ENCODE results near the gene MAG. TPM values are rescaled to one million over a fixed set of nuclear protein-coding genes. Genes with fewer than 3 reads are reported as not detected.

Gene MAG
- total RNA-seq, 2 donors from 2014 or later, result not detected

GRCh38 chr19:35310331-35310730 lies 18.4 kb downstream of the MAG start:
- peaks cover 0 to 7% of the 10 kb centered on the region in 2 donors for H3K4me1 ChIP-seq
- H3K27ac ChIP-seq, result no peak overlapping the region
- no peaks in the 10 kb centered on the region for H3K27me3 ChIP-seq
- no peaks in the 10 kb centered on the region for H3K36me3 ChIP-seq
- TF ChIP-seq CTCF (IDR thresholded peaks at IDR 0.05), result no peak
- H3K9me3 ChIP-seq, result no peaks in the 10 kb centered on the region
- no peak for DNase-seq (ENCODE audit: low spot score)
- H3K4me3 ChIP-seq, result no peak overlapping the region

GRCh38 chr19:35310811-35311465 lies 19.0 kb downstream of the MAG start:
- no peaks in the 10 kb centered on the region for H3K27me3 ChIP-seq
- no peak overlapping the region for H3K27ac ChIP-seq
- no peaks in the 10 kb centered on the region for H3K9me3 ChIP-seq
- TF ChIP-seq CTCF (IDR thresholded peaks at IDR 0.05), result no peak
- H3K4me3 ChIP-seq, result no peak overlapping the region
- peaks cover 0 to 7% of the 10 kb centered on the region in 2 donors for H3K4me1 ChIP-seq
- H3K36me3 ChIP-seq, result no peaks in the 10 kb centered on the region
- DNase-seq (ENCODE audit: low spot score), result no peak

- no peaks in the 10 kb centered on the region for H3K36me3 ChIP-seq
- TF ChIP-seq CTCF (IDR thresholded peaks at IDR 0.05), result no peak
- H3K4me3 ChIP-seq, result no peak overlapping the region
- no peak for DNase-seq (ENCODE audit: low spot score)
- no peaks in the 10 kb centered on the region for H3K9me3 ChIP-seq
- H3K27me3 ChIP-seq, result no peaks in the 10 kb centered on the region
- H3K4me1 ChIP-seq, result peaks cover 0 to 7% of the 10 kb centered on the region in 2 donors
- H3K27ac ChIP-seq, result no peak overlapping the region
These were observed 20.1 kb downstream of the MAG start for GRCh38 chr19:35311901-35312665.

- DNase-seq (ENCODE audit: low spot score), result no peak
- no peaks in the 10 kb centered on the region for H3K27me3 ChIP-seq
- TF ChIP-seq CTCF (IDR thresholded peaks at IDR 0.05), result no peak
- no peaks in the 10 kb centered on the region for H3K9me3 ChIP-seq
- peaks cover 0 to 7% of the 10 kb centered on the region in 2 donors for H3K4me1 ChIP-seq
- no peak overlapping the region for H3K27ac ChIP-seq
- H3K4me3 ChIP-seq, result no peak overlapping the region
- no peaks in the 10 kb centered on the region for H3K36me3 ChIP-seq
These were observed 21.6 kb downstream of the MAG start for GRCh38 chr19:35313587-35313986.

DNA sequence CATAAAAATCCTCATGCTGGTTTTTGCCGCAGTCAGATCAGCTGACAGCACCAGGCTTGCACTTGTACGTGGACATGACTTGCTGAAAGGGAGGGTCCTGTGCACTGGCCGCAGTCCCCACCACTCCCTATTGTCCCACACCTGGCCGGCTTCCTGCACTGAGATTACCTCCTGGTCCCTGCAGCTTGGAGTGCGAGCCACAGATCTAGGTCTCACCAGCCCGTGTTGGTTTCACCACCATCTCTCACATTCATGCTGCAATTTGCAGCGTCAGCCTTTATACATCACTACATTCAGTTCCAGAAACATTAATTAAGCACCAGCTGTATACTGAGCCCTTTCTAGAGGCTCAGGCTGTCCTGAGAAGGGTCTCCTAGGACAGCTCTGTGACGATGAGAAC lies 22.1 kb downstream of the MAG start:
- Histone ChIP-seq H3K36me3 (no peaks in the 10 kb centered on the region), H3K27me3 (no peaks in the 10 kb centered on the region), H3K9me3 (no peaks in the 10 kb centered on the region), H3K4me1 (peaks cover 0 to 7% of the 10 kb centered on the region in 2 donors), H3K4me3 (no peak overlapping the region), H3K27ac (no peak overlapping the region)
- DNase-seq (ENCODE audit: low spot score), result no peak
- TF ChIP-seq CTCF (IDR thresholded peaks at IDR 0.05), result no peak
